Keratinocyte (primary cell): ENCODE results near the gene EMX1. TPM values are rescaled to one million over a fixed set of nuclear protein-coding genes. Genes with fewer than 3 reads are reported as not detected.

Experiments used
- DNase-seq: peaks from one replicate; pipeline ENCODE4 v3.0.0-alpha.2; 2011; ENCODE audit warnings: low read depth, missing footprints, low spot score
- FAIRE-seq: peaks from 2 replicates; lab custom pipeline; 2011; peaks lifted over from hg19 to GRCh38; lab: Jason Lieb, UNC
- H2AFZ ChIP-seq: 2 replicates; pipeline ENCODE4 v1.6.0; 2012; ENCODE audit warnings: low read length, control low read depth, inconsistent platforms; ENCODE audit not compliant: control insufficient read depth
- H3K27ac ChIP-seq: 2 replicates; pipeline ENCODE4 v1.5.1; 2011; ENCODE audit warnings: low read length; ENCODE audit not compliant: control insufficient read depth, insufficient read depth
- H3K27me3 ChIP-seq: 3 replicates; pipeline ENCODE4 v1.6.0; 2011; ENCODE audit warnings: low read length; ENCODE audit not compliant: control insufficient read depth, insufficient read depth; ENCODE audit errors: extremely low read depth
- H3K36me3 ChIP-seq, 2 experiments: 2 replicates in 1 of 2; 3 replicates in 1 of 2; pipeline ENCODE4 v1.5.1; 2011; ENCODE audit warnings: low read length in 2 of 2, mild to moderate bottlenecking in 1 of 2; ENCODE audit not compliant: control insufficient read depth in 2 of 2, insufficient read depth in 2 of 2; ENCODE audit errors: extremely low read depth in 1 of 2
- H3K4me1 ChIP-seq: 3 replicates; pipeline ENCODE4 v1.5.1; 2011; ENCODE audit warnings: low read length; ENCODE audit not compliant: control insufficient read depth, insufficient read depth; ENCODE audit errors: extremely low read depth
- H3K4me2 ChIP-seq: 3 replicates; pipeline ENCODE4 v1.6.0; 2011; ENCODE audit warnings: low read depth, low read length; ENCODE audit not compliant: control insufficient read depth, insufficient read depth; ENCODE audit errors: extremely low read depth
- H3K4me3 ChIP-seq, 3 experiments: fragments of 200-600 bp in 1 of 3; sonication (generic) in 1 of 3; 2 replicates in 2 of 3; 3 replicates in 1 of 3; pipeline ENCODE4 v1.5.1; 2011 to 2016; ENCODE audit warnings: low read length in 3 of 3, mild to moderate bottlenecking in 3 of 3, control low read depth in 2 of 3, inconsistent platforms in 1 of 3, low read depth in 1 of 3, mixed read lengths in 1 of 3, mixed run types in 1 of 3, moderate library complexity in 1 of 3; ENCODE audit not compliant: control insufficient read depth in 2 of 3, insufficient read depth in 2 of 3; ENCODE audit errors: extremely low read depth in 1 of 3
- H3K79me2 ChIP-seq: 2 replicates; pipeline ENCODE4 v1.6.0; 2012; ENCODE audit warnings: low read length; ENCODE audit not compliant: control insufficient read depth, insufficient read depth
- H3K9ac ChIP-seq: 3 replicates; pipeline ENCODE4 v1.6.0; 2011; ENCODE audit warnings: low read length; ENCODE audit not compliant: control insufficient read depth, insufficient read depth; ENCODE audit errors: extremely low read depth
- H3K9me1 ChIP-seq: 3 replicates; pipeline ENCODE4 v1.6.0; 2011; ENCODE audit warnings: low read length; ENCODE audit not compliant: control insufficient read depth, insufficient read depth; ENCODE audit errors: extremely low read depth
- H3K9me3 ChIP-seq: 2 replicates; pipeline ENCODE4 v1.5.1; 2012; ENCODE audit warnings: low read depth, low read length; ENCODE audit not compliant: control insufficient read depth
- H4K20me1 ChIP-seq: 3 replicates; pipeline ENCODE4 v1.6.0; 2011; ENCODE audit warnings: low read length; ENCODE audit not compliant: control insufficient read depth, insufficient read depth; ENCODE audit errors: extremely low read depth
- CTCF ChIP-seq, 3 experiments: IDR thresholded peaks in 1 of 3; conservative IDR thresholded peaks in 1 of 3; optimal IDR thresholded peaks in 1 of 3; 2 replicates in 2 of 3; 3 replicates in 1 of 3; pipeline versions ENCODE3 to v1.5.1; 2011; ENCODE audit warnings: low read length in 3 of 3, mild to moderate bottlenecking in 3 of 3, moderate library complexity in 2 of 3, control low read depth in 1 of 3, inconsistent platforms in 1 of 3; ENCODE audit not compliant: insufficient read depth in 2 of 3; ENCODE audit errors: extremely low read depth in 1 of 3
- EZH2 ChIP-seq: IDR thresholded peaks from one replicate; pipeline ENCODE4 v1.6.1; 2012; ENCODE audit warnings: inconsistent platforms, mild to moderate bottlenecking, low read length, moderate library complexity
- dilution Hi-C: fragments of 300-500 bp; cut with MboI; formaldehyde crosslinking; loops from one replicate; pipeline ENCODE4 v1.7.0; 2020; ENCODE audit warnings: low sequenced_read_pairs; ENCODE audit not compliant: extremely low pct_ligation_motif_present
- polyA plus RNA-seq, 5 experiments: library from polyadenylated mRNA; depleted of rRNA in 3 of 5; stranded (reverse) in 3 of 5; stranded (forward) in 1 of 5; unstranded in 1 of 5; fragments of >200 nt; gene quantifications; 1 replicate in 1 of 5; 2 replicates in 3 of 5; 3 replicates in 1 of 5; pipeline versions ENCODE4 v1.2.1 to v1.2.3, GENCODE V29; 2011 to 2012; ENCODE audit warnings: missing spikeins in 2 of 5, low read depth in 1 of 5, low replicate concordance in 1 of 5

EMX1 gene
- polyA plus RNA-seq, 1 donor (not counting 4 experiments of a cell fraction or from before 2014, with no cell fraction given): not detected

DNA sequence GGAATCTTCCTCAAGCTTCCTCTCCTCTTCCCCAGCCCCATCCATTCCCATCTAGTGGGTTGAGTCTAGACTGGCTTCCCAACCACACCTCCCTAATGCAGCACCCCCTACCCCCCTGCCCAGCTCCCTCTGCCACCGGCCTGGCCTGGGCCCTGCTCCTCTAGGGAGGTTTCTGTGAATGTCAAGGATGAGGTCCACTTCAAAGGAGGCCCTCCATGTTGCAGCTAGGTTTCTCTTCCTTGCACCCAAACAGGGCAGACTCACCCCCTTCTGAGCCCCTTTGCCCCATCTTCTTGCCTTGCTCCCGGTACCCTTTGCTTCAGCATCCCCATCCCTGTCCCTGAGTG, 18.3 kb downstream of the EMX1 start:
- no peaks in the 10 kb centered on the region for H3K9me1 ChIP-seq
- no peak for TF ChIP-seq EZH2
- TF ChIP-seq CTCF (optimal IDR thresholded peaks at IDR 0.05 in 1 of 3, IDR thresholded peaks at IDR 0.05 in 1 of 3, conservative IDR thresholded peaks at IDR 0.05 in 1 of 3; ENCODE audit: extremely low read depth in 1 of 3, insufficient read depth in 2 of 3, low read length in 3 of 3): no peak
- no peaks in the 10 kb centered on the region for H3K79me2 ChIP-seq
- H3K4me1 ChIP-seq: peaks cover 21% of the 10 kb centered on the region
- H2AFZ ChIP-seq: no peak overlapping the region
- no peak overlapping the region for H3K27ac ChIP-seq
- H3K9ac ChIP-seq: no peak overlapping the region
- peaks cover 33% of the 10 kb centered on the region for H3K27me3 ChIP-seq
- H3K36me3 ChIP-seq: no peaks in the 10 kb centered on the region
- dilution Hi-C loops: no loop called here
- H3K4me2 ChIP-seq: no peak overlapping the region
- no peak for FAIRE-seq
- DNase-seq: no peak
- no peak overlapping the region for H3K4me3 ChIP-seq
- H4K20me1 ChIP-seq: no peaks in the 10 kb centered on the region
- no peaks in the 10 kb centered on the region for H3K9me3 ChIP-seq

- Histone ChIP-seq H3K4me3 (no peak overlapping the region), H3K79me2 (no peaks in the 10 kb centered on the region), H3K4me1 (peaks cover 16% of the 10 kb centered on the region), H3K4me2 (no peak overlapping the region), H3K36me3 (no peaks in the 10 kb centered on the region), H3K9me3 (no peaks in the 10 kb centered on the region), H3K9me1 (no peaks in the 10 kb centered on the region), H3K27ac (no peak overlapping the region), H3K9ac (no peak overlapping the region), H3K27me3 (peaks cover 33% of the 10 kb centered on the region), H2AFZ (no peak overlapping the region), H4K20me1 (no peaks in the 10 kb centered on the region)
- no peak for FAIRE-seq
- dilution Hi-C loops: no loop called here
- DNase-seq: no peak
- peak; percentile 34 for TF ChIP-seq EZH2
- TF ChIP-seq CTCF (optimal IDR thresholded peaks at IDR 0.05 in 1 of 3, IDR thresholded peaks at IDR 0.05 in 1 of 3, conservative IDR thresholded peaks at IDR 0.05 in 1 of 3; ENCODE audit: extremely low read depth in 1 of 3, insufficient read depth in 2 of 3, low read length in 3 of 3): no peak
These were observed 19.5 kb downstream of the EMX1 start for GRCh38 chr2:72936660-72937355.
